ENCODE measurements around the gene AP3D1. TPM values are rescaled to one million over a fixed set of nuclear protein-coding genes. Genes with fewer than 3 reads are reported as not detected.
A peak's percentile ranks its signal among the peaks of the same experiment; 100 is the strongest.

Gene AP3D1
- total and polyA plus RNA-seq, 10 donors: 32.8 to 112 (median 96.2) TPM

- no peak overlapping the region for H3K4me3 ChIP-seq
- H3K4me1 ChIP-seq: peaks cover 0 to 16% (median 2%) of the 10 kb centered on the region in 6 donors
- 94 to 98% (median 95%) methylated on average over 25 of the region's 25 CpGs for WGBS, 5 donors
- no peaks in the 10 kb centered on the region for H3K27me3 ChIP-seq (replicated peaks in 1 of 7)
- DNase-seq: no peak
- intact Hi-C loops (cut with DNase I; ENCODE audit: low total_unique reads): no loop called here
- no peak overlapping the region for H3K27ac ChIP-seq
- peak in 1 of 3 donors; percentile 10 for TF ChIP-seq POLR2AphosphoS5 (IDR thresholded peaks at IDR 0.05)
- no peak for TF ChIP-seq CTCF (IDR thresholded peaks at IDR 0.05 in 8 of 11, conservative IDR thresholded peaks at IDR 0.05 in 3 of 11)
- no peak for TF ChIP-seq POLR2A (IDR thresholded peaks at IDR 0.05)
- no peaks in the 10 kb centered on the region for H3K9me3 ChIP-seq
- H3K36me3 ChIP-seq: peaks cover 5 to 100% (median 99%) of the 10 kb centered on the region in 6 donors
These were observed 36.0 kb downstream of the AP3D1 start for GRCh38 chr19:2115324-2115723.

GRCh38 chr19:2114821-2115220 is 36.5 kb downstream of the AP3D1 start:
- Histone ChIP-seq H3K27ac (no peak overlapping the region), H3K4me3 (no peak overlapping the region), H3K9me3 (no peaks in the 10 kb centered on the region), H3K4me1 (peaks cover 0 to 16% (median 2%) of the 10 kb centered on the region in 6 donors), H3K27me3 (replicated peaks in 1 of 7) (no peaks in the 10 kb centered on the region), H3K36me3 (peaks cover 5 to 100% (median 99%) of the 10 kb centered on the region in 6 donors)
- no peak for DNase-seq
- 88 to 96% (median 94%) methylated on average over 9 to 21 of the region's 21 CpGs for WGBS, 5 donors
- TF ChIP-seq POLR2A (IDR thresholded peaks at IDR 0.05): no peak
- peak in 1 of 3 donors; percentile 39 for TF ChIP-seq POLR2AphosphoS5 (IDR thresholded peaks at IDR 0.05)
- intact Hi-C loops (cut with DNase I; ENCODE audit: low total_unique reads): no loop called here

GRCh38 chr19:2114218-2114617 is 37.1 kb downstream of the AP3D1 start:
- intact Hi-C loops (cut with DNase I; ENCODE audit: low total_unique reads): no loop called here
- Histone ChIP-seq H3K27ac (no peak overlapping the region), H3K9me3 (no peaks in the 10 kb centered on the region), H3K4me3 (no peak overlapping the region), H3K36me3 (peaks cover 5 to 100% (median 100%) of the 10 kb centered on the region in 6 donors), H3K27me3 (replicated peaks in 1 of 7) (no peaks in the 10 kb centered on the region), H3K4me1 (peaks cover 0 to 16% (median 2%) of the 10 kb centered on the region in 6 donors)
- WGBS, 5 donors: 90 to 96% (median 91%) methylated on average over 8 to 9 of the region's 9 CpGs
- DNase-seq: no peak
- TF ChIP-seq CTCF (IDR thresholded peaks at IDR 0.05 in 8 of 11, conservative IDR thresholded peaks at IDR 0.05 in 3 of 11) (no peak), POLR2AphosphoS5 (IDR thresholded peaks at IDR 0.05) (no peak), POLR2A (IDR thresholded peaks at IDR 0.05) (no peak)

- TF ChIP-seq POLR2A (IDR thresholded peaks at IDR 0.05) (no peak), CTCF (IDR thresholded peaks at IDR 0.05 in 8 of 11, conservative IDR thresholded peaks at IDR 0.05 in 3 of 11) (no peak), POLR2AphosphoS5 (IDR thresholded peaks at IDR 0.05) (peak in 1 of 3 donors; percentile 50)
- Histone ChIP-seq H3K4me3 (no peak overlapping the region), H3K4me1 (peaks cover 0 to 16% (median 2%) of the 10 kb centered on the region in 6 donors), H3K9me3 (no peaks in the 10 kb centered on the region), H3K36me3 (peaks cover 5 to 100% (median 100%) of the 10 kb centered on the region in 6 donors), H3K27ac (peak overlapping the region in 1 of 8 donors; percentile 63), H3K27me3 (replicated peaks in 1 of 7) (no peaks in the 10 kb centered on the region)
- intact Hi-C loops (cut with DNase I; ENCODE audit: low total_unique reads): no loop called here
- whole genome bisulfite sequencing, 5 donors: 87 to 96% (median 89%) methylated on average over 16 to 24 of the region's 24 CpGs
- DNase-seq: no peak
These were observed 37.7 kb downstream of the AP3D1 start for GRCh38 chr19:2113439-2114211.

Data from spleen (tissue), 11 donors.